GM18505 (cell line): ENCODE results near the gene GRK4.
"Not testable (repeated sequence)": the region's sequence is repeated elsewhere in the genome, so short reads cannot be mapped to it uniquely, and the experiment has no call there.

Experiments
- ATAC-seq: cut with Tn5 transposase; IDR thresholded peaks from one replicate; pipeline ENCODE4 v1.9.1; 2021; ENCODE audit not compliant: unreplicated experiment
- POLR2A ChIP-seq: IDR thresholded peaks from 4 replicates; pipeline ENCODE4 v1.6.1; 2011; ENCODE audit warnings: borderline replicate concordance; ENCODE audit not compliant: insufficient read depth, insufficient read length; ENCODE audit errors: extremely low read depth

Gene GRK4

DNA sequence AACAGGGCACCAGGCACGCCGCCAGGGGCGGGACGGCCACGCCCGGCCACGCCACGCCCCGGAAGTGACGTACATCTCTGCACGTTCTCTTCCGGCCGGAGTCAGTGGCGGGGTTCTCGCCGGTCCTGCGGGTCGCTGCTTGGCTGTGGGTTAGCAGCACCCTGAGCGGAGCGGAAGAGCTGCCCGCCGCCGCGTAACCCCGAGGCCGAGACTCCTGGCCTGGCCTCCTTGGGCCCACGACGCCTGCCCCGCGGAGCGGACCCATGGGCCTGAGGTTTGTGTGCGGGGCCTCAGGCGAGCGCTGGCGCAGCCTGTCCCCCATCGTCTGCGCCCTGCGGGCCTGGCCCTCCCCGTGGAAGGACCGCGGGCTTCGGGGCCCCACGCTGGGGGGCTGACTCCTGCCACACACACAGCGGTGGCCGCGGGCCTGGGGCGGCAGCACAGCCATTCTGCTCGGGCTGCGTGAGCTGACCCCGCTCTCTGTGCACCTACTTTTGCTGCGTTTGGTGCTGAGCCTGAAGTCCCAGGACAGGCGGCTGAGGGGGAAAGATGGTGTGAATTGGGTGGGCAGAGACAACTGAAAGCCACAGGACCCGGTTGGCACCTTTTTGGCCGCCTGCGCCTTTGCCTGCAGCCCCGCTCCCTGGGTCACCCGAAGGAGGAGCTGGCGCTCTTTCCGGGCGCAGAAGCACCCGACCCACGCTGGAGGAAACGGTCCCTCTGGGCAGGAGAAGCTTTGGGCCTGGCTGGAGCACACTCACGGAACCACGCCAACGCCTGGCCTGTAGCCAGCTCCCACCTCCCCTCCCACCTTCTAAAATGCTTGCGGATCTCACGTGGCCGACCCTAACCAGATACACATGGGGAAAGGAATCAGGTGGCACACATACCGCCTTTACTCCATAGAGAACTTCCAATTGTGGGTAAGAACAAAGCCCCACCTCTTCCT is 28.3 kb upstream of the GRK4 start:
- TF ChIP-seq POLR2A, result peak; percentile 94

GRCh38 chr4:2935762-2936743 is 27.3 kb upstream of the GRK4 start:
- TF ChIP-seq POLR2A, result peak; percentile 60
- ATAC-seq, result no peak

More for the DNA sequence above, 28.3 kb upstream of the GRK4 start:
- ATAC-seq, result peak; percentile 46

- no peak for ATAC-seq
Observed at GRCh38 chr4:2936773-2937145, 26.6 kb upstream of the GRK4 start.

GRCh38 chr4:2937146-2937857 is 26.1 kb upstream of the GRK4 start:
- TF ChIP-seq POLR2A, result peak; percentile 50
- ATAC-seq, result no peak

More at GRCh38 chr4:2936773-2937145, 26.6 kb upstream of the GRK4 start:
- TF ChIP-seq POLR2A, result peak; percentile 52

GRCh38 chr4:2937986-2938385 is 25.4 kb upstream of the GRK4 start:
- TF ChIP-seq POLR2A, result no peak
- no peak for ATAC-seq

DNA sequence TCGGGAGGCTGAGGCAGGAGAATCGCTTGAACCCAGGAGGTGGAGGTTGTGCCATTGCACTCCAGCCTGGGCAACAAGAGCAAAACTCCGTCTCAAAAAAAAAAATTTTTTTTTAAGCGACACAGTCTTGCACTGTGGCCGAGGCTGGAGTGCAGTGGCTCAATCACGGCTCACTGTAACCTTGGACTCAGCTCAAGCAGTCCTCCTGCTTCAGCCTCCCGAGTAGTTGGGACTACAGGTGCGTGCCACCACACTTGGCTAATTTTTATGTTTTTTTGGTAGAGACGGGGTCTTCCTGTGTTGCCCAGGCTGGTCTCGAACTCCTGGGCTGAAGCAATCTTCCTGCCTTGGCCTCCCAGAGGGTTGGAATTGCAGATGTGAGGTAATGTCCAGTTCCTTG is 25.0 kb upstream of the GRK4 start:
- not testable (repeated sequence) for ATAC-seq

DNA sequence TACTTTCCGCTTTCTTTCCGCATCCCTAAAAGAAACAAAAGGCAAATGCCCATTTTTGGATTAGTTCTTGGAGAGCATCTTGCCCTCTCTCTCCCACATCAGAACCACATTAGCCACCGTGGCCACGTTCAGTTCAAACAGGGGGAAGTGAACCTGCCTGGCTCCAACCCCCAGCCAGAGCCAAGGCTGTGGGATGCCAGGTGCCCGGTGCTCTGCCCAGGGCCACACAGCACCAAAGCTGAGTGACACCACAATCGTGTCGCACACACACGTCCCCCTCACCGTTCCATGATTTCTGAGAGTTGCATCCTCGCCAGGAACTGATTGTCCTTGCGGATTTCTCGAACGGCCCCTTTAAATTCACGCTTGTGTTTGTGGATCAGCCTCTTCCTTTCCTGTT is 24.5 kb upstream of the GRK4 start:
- no peak for TF ChIP-seq POLR2A

DNA sequence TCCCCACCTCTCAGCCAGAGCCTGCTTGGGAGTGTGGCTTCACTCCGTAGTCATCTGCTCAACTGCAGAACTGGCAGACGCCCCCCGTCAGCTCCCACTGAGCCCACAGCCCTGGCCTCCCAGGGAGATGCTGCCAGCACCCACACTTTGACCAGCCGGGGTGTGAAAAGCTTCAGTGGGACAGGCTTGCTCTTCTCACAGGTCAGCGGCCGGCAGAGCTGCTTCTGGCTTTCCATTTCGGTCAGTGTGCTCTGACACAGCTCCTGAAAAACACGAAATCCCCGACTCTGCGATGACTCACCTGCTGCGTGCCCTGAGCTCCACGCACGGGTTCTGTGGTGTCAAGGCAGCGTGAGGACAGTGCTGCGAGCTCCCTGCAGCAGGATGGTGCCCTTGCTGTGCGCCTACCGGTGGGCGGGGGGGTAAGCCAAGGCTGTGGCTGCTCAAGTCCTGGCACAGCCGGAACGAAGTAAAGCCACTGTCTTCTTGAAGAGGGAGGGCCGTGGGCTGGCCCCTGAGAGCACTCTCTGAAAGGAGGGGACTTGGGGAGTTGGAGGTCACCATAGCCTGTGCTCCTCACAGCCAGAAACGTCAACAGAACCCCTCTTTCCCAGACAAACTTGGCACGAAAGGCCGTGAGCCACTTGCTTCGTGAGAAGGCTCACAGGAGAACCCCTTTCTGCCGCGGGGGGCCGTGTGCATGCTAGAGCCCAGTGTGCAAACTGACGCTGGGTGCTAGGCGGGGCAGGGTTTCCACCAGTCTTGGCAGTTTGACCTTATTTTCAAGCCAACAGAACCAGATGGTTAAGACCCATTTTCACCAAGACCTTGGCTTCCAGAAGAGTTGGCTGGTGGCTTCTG is 23.8 kb upstream of the GRK4 start:
- TF ChIP-seq POLR2A, result no peak
- no peak for ATAC-seq

More for the DNA sequence above, 24.5 kb upstream of the GRK4 start:
- ATAC-seq, result no peak

- no peak for TF ChIP-seq POLR2A
- ATAC-seq, result no peak
Observed at GRCh38 chr4:2940267-2941137, 22.9 kb upstream of the GRK4 start.

DNA sequence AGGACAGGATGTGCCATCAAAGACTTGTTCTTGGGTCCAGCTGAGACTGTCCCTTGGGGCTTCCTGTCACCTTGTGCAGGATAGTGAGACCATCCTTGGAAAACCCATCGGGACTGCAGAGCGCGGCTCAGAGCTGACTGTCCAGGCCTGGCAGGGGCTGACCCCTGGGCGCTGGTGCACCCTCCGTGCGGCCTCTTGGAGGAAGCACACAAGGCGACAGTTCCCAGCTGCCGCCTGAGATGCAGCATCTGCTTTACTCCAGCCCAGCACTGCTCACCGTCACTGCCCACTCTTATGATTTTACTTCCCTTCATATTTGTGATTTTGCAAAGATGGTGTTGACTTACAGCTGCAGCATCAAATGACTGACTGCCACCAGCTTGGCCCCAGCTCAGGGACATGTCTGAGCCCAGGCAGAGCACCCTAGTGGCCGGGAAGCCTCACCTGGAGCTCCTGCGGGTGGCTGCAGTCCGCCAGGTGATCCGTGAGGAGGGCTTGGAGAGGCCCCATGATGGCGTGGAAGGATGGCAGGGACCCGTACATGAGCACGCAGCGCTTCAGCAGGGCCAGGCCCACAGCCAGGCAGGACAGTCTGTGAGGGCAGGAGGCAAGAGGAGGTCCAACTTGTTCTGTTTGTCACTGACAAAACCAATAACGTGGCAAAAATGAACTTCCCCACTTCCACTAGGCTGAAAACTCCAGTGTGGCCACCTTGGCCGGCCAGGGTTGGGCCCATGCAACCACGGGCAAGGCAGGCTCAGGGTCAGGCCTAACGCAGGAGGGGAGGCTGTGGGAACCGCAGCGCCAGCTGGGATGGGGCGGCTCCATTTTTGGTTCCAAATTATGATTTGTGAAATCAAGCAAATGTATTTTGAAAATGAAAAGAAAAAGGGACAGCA is 22.0 kb upstream of the GRK4 start:
- ATAC-seq, result no peak
- TF ChIP-seq POLR2A, result no peak
